Right lobe of liver (tissue), 4 donors: Measurements from ENCODE around the gene IGFL1.

Experiments
- CTCF ChIP-seq, 4 donors: fragments of 200-600 bp in 3 of 4; fragments of 450-650 bp in 1 of 4; IDR thresholded peaks; one replicate each; pipeline versions ENCODE4 v1.5.1 to v1.8.0; 2016 to 2022; ENCODE audit warnings: antibody characterized with exemption in 4 of 4, mild to moderate bottlenecking in 2 of 4
- POLR2A ChIP-seq: fragments of 450-650 bp; IDR thresholded peaks from one replicate; pipeline ENCODE4 v1.6.1; 2017; ENCODE audit warnings: antibody characterized with exemption, mild to moderate bottlenecking
- donor health status: DM: no; HTN: no; CAD: no.
- donor health status: DM: no; HTN: no; CAD: no.
- donor health status: DM: no; HTN: yes; CAD: no.

GRCh38 chr19:46269101-46269500 lies 39.6 kb downstream of the IGFL1 start:
- no peak for TF ChIP-seq CTCF (IDR thresholded peaks at IDR 0.05)
- TF ChIP-seq POLR2A = no peak
